HG02588 (cell line): ENCODE measurements around the gene METTL23.

Experiments used
- ATAC-seq: cut with Tn5 transposase; IDR thresholded peaks from one replicate; pipeline ENCODE4 v1.9.1; 2021; ENCODE audit warnings: mild to moderate bottlenecking, moderate library complexity; ENCODE audit not compliant: unreplicated experiment

Gene METTL23

DNA sequence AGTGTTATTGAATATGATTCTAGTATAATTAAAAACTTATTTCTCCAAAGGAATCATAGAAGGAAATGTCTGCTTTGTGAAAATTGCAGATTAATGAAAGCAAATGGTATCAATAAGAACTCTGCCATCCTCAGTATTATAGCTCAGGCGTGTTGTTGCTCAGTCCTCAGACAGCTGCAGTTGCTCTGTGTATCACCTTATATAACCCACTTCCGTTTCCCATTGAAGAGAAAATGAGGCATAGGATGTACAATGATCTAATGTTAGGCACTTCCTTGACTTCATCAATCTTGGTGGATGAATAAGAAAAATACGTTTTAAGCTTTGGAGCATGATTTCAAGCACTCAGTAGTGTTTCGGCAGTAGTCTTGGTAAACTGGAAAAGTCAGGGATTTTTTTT, 25.4 kb downstream of the METTL23 start:
- no peak for ATAC-seq

DNA sequence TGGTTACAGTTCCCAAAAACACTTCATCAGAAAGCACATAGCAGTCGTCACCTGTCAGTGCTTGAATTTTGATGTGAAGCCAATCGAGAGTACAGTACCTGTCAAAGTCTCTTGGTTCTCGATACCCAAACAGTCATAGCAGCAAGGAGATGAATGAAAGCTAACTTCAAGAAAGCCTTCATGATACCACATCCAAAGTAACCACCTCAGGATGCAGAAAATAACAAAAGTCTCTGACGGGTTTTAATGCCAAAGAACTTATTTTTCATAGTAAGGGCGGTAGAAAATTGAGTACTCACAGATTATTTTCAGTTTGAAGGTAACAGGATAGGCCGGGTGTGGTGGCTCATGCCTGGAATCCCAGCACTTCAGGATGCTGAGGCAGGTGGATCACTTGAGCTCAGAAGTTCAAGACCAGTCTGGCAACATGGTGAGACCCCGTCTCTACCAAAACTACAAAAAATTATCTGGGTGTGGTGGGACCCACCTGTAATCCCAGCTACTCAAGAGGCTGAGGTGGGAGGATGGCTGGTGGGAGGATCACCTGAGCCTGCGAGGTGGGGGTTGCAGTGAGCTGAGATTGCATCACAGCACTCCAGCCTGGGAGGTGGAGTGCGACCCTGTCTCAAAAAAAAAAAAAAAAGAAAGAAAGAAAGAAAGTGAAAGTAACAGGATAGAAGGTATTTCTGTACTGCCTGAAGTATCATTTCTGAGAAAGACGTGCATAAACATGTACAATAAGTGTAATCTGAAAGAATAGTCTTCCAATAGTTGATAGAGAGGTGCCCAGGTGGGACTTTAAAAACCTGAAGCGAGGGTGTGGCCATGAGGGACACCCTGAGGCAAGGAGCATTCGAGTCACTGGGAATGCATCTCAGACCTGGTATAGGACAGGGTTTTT, 26.7 kb downstream of the METTL23 start:
- no peak for ATAC-seq

DNA sequence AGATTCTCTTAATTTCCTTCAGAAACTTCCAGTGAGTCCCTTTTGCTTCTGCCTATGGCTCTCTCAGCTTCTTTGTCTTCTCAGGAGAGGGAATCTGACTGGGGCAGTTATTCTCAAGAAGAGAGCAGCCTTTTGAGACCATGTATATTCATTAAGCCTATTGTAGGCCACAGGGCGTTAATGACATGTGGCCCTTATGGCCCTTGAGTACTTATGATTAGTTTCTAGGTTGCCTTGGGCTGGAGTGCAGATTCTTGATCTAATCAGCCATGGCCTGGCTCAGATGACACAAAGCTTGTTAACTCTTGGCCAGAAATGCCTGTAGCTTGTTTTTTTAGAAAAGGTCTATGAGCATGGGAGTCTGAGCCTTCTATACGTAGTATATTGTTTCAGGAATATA, 28.6 kb downstream of the METTL23 start:
- ATAC-seq, result no peak

DNA sequence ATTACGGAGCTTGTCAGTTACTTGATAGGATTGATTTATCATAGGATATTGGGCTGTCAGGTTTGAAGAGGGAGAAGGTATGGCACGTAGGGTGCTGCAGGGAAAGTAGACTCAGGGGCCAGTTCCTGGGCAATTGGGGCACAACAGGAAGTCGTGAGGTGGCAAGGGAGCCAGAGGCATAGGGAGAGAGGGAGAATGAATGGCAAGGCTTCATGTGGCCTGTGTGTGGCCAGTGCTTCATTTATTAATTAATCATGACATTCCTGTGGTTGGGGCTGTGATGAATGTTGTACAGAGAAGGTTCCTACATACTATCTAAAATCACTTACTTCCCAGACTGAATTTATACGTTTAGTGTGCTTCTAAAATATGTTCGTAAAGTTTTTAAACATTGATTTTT, 30.6 kb downstream of the METTL23 start:
- no peak for ATAC-seq

DNA sequence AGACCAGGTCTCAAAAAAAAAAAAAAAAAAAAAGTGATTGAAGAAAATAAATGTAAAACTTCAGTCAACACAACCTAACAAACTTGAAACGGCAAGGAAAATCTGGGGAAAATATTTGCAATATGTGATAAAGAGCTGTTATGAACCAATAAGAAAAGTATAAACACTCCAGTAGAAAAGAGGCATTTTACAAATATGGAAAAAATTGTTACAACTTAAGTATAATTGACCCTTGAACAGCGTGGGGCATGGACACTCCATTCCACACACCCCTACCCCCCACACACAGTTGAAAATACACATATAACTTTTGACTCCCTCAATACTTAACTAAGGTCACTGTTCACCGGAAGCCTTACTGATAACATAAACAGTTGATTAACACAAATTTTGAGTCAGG, 31.9 kb downstream of the METTL23 start:
- no peak for ATAC-seq

DNA sequence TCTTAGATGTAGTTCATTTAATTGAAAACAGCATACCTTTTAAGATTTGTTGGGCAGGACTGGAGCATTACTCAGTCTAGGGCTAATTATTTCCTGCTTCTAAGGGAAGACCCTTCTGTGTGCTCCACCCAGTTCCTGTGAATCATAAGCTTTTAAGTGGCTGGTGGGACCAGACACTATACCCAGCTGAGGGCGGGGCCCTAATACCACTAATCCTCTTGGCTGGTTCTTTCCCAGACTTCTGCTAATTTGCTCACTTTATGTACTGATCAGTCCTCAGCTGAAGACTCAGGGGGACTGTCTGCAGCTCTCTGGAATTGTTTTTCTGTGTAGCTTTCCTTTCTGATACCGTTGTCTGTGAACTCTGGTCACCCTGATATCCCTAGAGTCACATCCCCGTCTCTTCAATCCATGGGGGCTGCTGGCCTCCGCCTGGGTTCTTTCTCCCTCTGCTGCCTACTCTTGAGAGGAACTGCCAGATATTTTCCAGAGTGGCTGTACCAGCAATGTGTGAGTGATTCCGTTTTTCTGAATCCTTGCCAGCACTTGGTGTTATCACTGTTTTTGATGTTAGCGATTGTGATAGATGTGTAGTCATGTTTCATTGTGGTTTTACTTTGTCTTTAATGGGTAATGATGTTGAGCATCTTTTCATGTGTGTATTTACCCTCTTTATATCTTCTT, 46.3 kb downstream of the METTL23 start:
- ATAC-seq, result no peak

DNA sequence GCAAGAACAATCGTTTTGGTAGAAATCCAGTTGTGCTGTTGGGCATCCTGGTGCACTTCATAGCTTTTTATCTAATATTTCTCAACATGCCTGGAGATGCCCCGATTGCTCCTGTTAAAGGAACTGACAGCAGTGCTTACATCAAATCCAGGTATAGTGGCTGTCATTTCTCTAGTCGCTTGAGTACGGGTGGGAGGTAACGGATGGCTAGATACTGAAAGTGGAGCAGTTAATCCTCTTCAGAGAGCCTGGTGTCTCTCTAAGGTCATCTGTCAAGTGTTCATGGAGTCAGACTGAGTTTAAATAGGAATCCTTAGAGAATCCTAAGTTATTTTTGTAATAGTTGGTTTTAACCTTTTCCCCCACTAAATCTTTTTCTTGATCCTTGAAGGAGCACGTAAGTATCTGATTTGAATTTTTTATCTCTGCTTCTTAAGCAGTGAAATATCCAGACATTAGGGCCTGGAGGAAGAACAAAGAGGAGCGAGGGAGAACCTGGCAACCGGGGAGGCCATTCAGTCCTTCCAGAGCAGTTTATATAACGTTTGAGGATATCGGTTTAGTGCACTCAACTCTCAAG, 48.5 kb downstream of the METTL23 start:
- ATAC-seq, result no peak

DNA sequence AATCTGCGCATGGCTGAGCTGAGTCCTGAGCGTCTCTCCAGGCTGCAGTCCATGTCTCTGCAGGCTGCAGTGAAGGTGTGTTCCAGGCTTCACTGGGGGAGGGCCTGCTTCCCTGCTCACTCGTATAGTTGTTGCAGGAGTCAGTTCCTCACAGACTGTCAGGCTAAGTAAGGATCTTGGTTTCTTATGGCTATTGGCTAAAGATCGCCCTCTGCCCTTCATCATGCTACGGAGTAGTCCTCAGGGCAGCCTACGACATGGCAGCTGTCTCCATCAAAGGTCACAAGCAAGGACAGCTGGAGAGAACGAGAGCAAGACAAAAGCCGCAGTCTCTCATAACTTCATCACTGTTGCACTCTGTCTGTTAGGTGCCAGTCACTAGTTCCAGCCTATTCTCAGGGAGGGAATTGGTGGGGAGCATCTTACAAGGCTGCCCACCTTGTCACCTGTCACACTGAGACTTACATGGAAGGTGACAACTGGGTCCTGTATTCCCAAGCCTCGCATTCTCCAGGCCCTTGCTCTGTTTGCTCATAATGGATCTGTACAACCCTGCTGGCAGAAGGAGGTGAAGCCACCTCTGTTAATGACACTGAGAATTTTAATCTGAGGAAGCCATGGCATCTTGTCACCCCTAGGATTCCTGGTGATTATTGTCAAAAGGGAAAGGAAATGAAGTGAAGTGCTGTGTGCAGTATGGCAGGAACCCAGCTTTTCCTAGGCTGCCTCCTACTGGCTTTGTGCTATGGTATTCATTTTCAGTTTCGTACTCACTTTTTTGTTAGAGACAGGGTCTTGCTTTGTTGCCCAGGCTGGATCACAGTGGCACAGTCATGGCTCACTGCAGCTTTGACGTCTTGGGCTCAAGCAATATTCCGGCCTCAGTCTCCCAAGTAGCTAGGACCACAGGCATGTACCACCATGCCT, 54.7 kb downstream of the METTL23 start:
- no peak for ATAC-seq

DNA sequence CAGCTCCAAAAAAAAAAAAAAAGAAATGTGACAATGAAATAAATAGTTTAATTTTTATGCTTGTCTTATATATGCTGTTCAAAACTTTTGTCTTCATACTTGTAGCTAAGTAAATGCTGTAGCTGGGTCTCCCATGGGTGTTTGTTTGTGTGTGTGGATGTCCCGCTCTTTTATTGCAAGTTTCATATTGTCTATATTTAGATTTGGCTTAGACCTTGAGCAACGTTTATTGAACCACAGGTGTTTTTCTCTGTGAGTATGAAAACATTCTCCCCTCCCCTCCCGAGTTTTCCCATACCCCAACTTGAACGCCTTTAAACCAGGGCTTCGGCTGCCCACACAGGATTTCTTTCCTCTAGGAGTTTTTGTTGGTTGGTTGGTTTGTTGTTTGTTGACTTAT, 56.5 kb downstream of the METTL23 start:
- ATAC-seq, result no peak
